Activated CD4-positive, alpha-beta T cell treated with anti-CD3 and anti-CD28 coated beads for 4 hours (primary cell): ENCODE data around the gene CCDC102A.
"Not testable (repeated sequence)": the region's sequence is repeated elsewhere in the genome, so short reads cannot be mapped to it uniquely, and the experiment has no call there.

Experiments used
- DNase-seq, 2 donors: peaks; one replicate each; pipeline ENCODE4 v3.0.0-alpha.2; 2020

CCDC102A gene

GRCh38 chr16:57564571-57565270 is 28.4 kb upstream of the CCDC102A start:
- no peak for DNase-seq

GRCh38 chr16:57563761-57564160 is 27.4 kb upstream of the CCDC102A start:
- DNase-seq = no peak

- no peak for DNase-seq
Measured at GRCh38 chr16:57563487-57563750, 27.0 kb upstream of the CCDC102A start.

- no peak for DNase-seq
Measured at GRCh38 chr16:57562669-57563486, 26.5 kb upstream of the CCDC102A start.

- DNase-seq = no peak
Measured at GRCh38 chr16:57562066-57562465, 25.7 kb upstream of the CCDC102A start.

GRCh38 chr16:57559072-57559790 is 22.9 kb upstream of the CCDC102A start:
- no peak for DNase-seq

- no peak for DNase-seq
Measured at GRCh38 chr16:57556941-57557541, 20.7 kb upstream of the CCDC102A start.

GRCh38 chr16:57555831-57556230 is 19.5 kb upstream of the CCDC102A start:
- no peak for DNase-seq

GRCh38 chr16:57551057-57551456 is 14.7 kb upstream of the CCDC102A start:
- no peak for DNase-seq

GRCh38 chr16:57549730-57550129 is 13.4 kb upstream of the CCDC102A start:
- no peak for DNase-seq

GRCh38 chr16:57548408-57548807 is 12.0 kb upstream of the CCDC102A start:
- no peak for DNase-seq

GRCh38 chr16:57547524-57547923 is 11.2 kb upstream of the CCDC102A start:
- not testable (repeated sequence) for DNase-seq

- no peak for DNase-seq
Measured at GRCh38 chr16:57544124-57544653, 7.8 kb upstream of the CCDC102A start.

GRCh38 chr16:57541754-57542435 is 5.5 kb upstream of the CCDC102A start:
- no peak for DNase-seq

- DNase-seq = no peak
Measured at GRCh38 chr16:57540906-57541753, 4.8 kb upstream of the CCDC102A start.

GRCh38 chr16:57540387-57540786 is 4.0 kb upstream of the CCDC102A start:
- DNase-seq = no peak

GRCh38 chr16:57539072-57539796 is 2.9 kb upstream of the CCDC102A start:
- no peak for DNase-seq

- DNase-seq = no peak
Measured at GRCh38 chr16:57538235-57538721, 1.9 kb upstream of the CCDC102A start.

GRCh38 chr16:57537581-57538234 is 1.3 kb upstream of the CCDC102A start:
- no peak for DNase-seq

GRCh38 chr16:57537194-57537505 is 779 bp upstream of the CCDC102A start:
- DNase-seq = no peak
